ENCODE results near the gene GAREM1.

GRCh38 chr18:32469190-32469651 is 1.5 kb downstream of the GAREM1 start:
- TF ChIP-seq EZH2 (IDR thresholded peaks at IDR 0.05; ENCODE audit: borderline replicate concordance, low read depth, low read length, severe bottlenecking) (no peak), CTCF (IDR thresholded peaks at IDR 0.05; ENCODE audit: borderline replicate concordance, extremely low read depth, low read length, poor library complexity, severe bottlenecking) (no peak)

Data from DND-41 (cell line).